Activated naive CD8-positive, alpha-beta T cell treated with anti-CD3 and anti-CD28 coated beads, Interleukin-2, amount 50 U/mL, for 16 hours (primary cell): ENCODE data around the gene TF.

Experiments
- DNase-seq: peaks from one replicate; pipeline ENCODE4 v3.0.0-alpha.2; 2020; ENCODE audit warnings: low read depth, low spot score

The TF gene

GRCh38 chr3:133805384-133805701, 59.1 kb downstream of the TF start:
- no peak for DNase-seq

DNA sequence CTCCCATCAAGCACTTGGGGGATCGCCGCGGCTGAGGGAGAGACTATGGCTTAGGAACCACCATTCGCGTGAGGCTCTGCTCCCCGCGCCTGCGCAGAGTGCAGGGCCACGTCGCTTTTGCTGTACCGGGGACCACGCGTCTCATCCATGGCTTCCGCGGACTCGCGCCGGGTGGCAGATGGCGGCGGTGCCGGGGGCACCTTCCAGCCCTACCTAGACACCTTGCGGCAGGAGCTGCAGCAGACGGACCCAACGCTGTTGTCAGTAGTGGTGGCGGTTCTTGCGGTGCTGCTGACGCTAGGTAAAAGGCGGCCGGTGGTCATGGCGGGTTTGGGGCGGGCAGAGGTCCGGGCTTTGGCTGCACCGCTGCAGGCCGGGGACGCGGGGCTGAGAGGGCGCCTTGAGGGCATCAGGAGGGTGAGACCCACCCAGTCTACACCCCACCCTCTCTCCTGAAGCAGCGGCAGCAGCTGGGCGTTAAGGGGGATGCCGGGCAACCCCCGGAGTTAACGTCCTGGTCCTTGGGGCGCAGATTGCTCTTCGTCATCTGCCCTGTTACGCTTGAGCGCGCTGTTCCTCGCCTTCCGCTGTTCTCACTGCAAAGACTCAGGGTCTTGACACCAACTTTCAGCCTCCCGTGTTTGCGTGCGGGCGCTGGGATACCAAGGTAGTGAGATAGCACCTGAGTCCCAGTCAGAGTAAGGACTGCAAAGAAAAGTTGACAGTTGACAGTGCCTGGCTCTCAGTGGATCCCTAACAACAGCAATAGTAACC, 59.7 kb downstream of the TF start, which contains the start of gene SRPRB:
Gene SRPRB (plus strand): TSS at position 114 of the 774 bp plus-strand sequence. CDS start 34 bp downstream, at position 148.
- DNase-seq, result peak; percentile 92

- no peak for DNase-seq
Measured at GRCh38 chr3:133812872-133813271, 66.7 kb downstream of the TF start.

DNA sequence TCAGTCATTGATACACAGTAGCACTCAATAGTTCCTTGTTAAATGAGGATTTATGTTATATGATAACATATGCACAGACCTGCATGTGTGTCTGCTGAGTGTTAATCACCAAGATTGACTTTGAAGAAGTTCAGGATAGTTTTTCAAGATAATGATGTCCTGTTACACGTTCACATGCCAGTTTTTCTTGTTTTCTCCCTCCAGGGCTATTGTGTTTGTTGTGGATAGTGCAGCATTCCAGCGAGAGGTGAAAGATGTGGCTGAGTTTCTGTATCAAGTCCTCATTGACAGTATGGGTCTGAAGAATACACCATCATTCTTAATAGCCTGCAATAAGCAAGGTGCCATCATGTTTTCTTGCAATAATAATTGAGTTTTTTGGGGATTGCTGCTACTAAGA, 69.2 kb downstream of the TF start:
- no peak for DNase-seq

DNA sequence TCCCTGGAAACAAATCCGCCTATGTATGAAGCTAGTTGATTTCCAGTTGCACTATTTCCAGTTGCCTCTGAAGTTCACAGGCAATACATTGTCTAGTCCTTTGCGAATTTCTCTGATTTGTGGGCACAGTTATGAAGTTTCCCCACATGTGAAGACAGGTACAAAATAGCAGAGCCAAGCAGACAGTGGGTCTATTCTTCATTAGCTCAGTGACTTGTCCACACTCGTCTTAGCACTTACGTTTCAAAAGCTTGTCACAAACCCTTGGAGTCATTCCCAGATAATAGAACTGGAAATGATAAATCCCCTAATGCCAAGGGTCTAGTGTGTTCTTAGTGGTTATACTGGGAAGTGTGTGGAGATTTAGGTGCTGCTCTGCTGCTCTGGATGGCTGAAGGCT, 73.9 kb downstream of the TF start:
- no peak for DNase-seq

DNA sequence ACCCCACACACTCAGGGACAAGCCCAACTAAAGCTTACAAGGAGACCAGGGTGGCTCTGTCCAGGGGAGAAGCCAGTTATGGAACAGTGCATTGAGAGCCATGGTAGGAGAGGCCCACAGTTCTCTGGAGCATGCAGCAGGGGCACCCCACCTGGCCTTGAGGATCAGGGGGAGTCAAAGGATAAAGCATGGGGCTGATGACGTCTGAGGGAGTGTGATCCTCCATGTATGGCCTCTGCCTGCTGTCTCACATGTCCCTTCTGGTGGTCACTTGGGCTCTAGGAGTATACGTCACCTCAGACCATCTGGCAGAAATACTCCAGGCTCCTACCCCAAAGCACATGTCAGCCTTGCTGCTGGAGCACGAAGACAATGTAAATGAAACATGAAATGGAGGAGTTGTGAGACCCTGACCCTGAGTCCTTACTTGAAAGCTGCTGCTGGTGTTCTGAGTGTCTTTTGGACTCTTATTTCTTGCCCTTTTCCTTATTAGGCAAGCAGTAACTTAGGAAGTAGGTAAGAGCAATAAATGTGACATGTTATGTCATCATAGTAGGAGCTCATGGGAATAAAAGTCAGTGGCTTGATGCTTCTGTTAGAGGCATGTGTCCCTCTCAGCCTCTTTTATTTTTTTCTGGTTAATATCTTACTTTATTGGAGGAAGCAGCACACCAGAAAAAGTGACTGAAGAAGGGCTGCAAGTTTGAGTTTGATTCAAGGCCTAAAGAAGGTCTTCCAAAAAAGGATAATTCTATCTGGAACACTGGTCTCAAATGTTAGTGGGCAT, 74.9 kb downstream of the TF start:
- no peak for DNase-seq

DNA sequence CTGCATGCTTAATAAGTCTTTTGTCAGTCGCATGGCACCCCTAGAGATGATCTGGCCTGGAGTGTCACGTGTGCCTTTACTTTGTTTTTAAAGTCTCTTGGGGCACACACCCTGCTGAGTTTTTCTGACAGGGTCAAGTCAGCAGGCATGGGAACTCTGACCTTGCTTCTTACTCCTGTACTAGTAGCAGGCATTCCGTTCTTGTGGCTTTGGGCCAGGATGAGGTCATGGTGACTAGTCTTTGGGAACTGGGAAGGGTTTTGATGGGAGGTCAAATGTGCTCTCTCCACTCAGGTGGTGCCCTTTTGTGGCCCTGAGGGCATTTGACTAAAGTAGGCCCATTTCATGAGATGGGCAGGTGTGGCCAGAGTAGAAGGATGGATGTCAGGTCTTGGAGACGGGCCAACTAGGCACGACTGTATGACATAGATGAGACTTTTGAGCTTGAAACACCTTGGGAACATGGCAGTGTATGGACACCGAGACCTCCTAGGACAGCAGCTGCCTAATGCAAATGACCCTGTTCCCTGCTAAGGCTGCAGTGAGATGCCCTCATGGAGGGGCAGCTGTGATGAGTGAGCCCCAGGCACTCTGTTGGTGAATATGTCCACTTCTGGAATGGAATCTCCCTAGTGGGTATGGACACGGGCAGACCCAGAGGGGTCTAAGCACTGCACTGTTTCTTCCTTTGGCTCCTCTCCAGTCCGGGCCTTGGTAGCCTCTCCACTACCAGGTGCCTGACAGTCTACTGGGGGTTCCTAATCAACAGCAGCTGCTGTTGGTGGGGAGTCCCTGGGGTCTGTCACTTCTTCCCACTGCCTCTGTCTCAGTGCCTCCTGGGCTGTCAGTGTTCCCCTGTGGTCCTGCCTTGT, 75.8 kb downstream of the TF start:
- no peak for DNase-seq

DNA sequence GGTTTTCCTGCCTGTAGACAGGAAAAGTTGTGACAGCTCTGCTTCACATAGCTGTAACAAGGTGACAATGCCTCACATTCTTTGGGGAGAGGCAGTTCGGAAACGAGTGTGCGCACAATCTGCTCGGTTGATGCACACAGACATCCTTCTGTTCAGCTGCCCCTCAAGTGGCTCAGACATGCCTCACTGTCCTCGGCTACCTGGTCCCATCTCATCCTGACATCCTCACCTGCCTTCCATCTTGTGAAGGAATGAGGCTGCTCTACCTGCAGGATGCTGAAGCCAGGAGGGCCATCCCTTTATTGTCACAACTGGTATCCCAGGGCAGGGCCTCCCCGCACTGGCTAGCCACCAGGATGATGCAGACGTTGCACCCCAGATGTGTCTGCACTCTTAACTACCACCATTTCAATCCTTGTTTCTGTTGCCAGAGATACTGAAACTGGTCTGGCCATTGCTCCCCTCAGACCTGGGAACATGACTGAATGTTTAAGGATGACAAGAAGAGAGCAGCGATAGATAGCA, 78.8 kb downstream of the TF start:
- no peak for DNase-seq

GRCh38 chr3:133825969-133826727, 80.0 kb downstream of the TF start:
- DNase-seq, result no peak

DNA sequence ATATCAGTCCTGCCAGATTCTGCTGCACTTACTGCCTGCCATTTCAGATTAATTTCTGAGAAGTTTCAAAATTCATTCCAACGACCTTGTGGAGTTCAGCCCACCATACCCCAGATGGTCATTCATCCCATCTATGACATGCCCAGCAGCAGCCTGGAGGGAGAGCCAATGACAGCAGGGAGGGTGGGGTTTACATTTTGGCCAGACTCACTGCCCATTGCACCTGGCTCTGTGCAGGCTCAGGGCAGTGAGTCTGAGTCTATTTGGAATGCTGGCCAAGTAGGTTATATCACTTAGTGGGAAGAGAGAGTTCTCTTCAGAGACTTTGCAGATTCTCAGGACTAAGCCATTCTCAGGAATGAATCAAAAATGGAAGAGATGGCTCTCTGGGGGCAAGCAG, 80.9 kb downstream of the TF start:
- no peak for DNase-seq

DNA sequence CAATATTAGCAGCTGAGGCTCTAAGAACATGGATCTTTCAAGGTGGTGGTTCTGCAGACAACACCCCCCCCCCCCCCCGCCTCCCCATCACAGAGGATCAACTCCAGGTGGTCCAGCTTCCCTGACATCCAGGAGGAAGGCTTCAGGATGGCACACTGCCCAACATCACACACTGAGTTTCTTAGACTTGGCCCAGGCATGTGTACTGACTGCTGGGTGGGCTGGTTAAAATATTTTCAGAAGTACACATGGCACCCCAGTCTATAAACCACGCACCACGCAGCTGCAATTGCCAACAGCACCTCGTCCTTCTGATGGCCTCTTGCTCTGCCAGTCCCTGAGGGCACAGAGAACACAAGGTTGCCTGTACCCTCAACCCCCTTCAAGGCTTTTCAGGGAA, 81.5 kb downstream of the TF start:
- no peak for DNase-seq

GRCh38 chr3:133828576-133829309, 82.5 kb downstream of the TF start:
- no peak for DNase-seq

- DNase-seq, result no peak
Measured at GRCh38 chr3:133829310-133829707, 83.1 kb downstream of the TF start.

DNA sequence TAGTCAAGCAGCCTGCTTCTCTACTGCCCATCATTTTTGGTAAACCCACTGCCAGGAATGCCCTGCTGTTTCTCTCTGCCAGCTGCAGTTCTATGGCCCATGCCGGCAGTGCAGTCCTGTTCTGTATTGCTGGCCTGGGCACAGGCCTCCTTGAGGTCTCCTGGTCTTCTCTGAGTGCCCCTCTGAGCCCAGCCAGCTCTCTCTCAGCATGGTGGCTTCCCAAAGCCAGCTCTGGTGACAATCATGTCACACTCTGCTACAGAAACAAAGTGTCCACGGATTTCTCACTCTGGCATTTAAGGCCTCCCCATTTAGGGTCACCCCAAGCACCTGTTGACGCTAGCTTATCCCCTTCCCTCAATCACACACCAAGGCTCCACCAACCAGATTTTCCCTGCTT, 83.9 kb downstream of the TF start:
- no peak for DNase-seq

DNA sequence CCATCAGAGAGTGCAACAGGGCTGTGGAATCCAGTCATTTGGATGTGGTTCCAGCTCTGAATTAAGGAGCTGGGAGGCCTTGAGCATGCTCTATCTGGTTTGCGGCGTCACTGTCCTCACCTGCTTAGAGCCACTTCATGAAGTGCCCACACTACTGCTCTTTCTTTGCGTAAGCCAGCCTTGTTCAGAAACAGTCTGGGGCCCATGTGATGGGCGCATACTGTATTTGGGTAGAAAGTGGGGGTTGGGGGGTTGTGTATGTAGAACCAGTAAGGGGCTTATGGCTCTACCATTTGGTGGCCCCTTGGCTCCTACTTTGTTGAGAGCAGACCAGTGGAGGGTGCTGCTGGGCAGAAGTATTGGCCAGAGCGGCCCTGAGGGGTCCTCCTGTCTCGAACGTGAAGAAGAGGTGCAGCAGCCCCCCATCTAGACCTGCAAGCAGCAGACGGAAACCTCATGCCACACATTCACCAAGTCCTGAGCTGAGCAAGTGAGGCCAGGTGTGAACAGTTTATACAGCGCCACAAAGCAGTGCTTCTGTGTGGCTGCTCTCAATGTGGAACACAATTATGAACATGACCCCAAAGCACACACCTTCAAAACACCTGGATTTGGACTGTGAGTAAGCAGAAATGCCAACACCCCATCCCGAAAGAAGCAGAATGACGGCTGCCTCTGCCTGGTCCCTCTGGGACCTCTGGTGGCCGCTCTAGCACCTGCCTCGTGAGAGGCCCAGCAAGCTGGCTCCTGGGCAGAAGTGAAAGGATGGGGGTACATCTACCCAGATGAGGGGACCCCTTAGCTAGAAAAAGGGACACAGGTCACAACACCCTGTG, 86.0 kb downstream of the TF start:
- no peak for DNase-seq

DNA sequence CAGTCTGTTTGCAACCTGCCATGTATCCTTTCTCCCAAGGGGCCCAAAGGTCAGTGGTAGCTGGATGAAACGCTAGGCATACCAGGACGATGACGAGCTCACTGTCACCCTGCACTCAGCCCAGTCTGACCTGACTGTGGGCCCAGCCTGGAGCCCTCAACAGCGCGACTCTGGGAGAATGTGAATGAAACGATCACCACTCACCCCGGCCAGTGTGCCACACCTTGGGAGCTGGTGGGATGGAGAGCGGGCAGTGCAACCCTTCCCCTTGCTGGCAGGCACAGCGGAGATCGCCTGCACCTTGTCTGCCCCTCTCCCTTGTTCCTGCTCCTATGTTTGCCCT, 86.6 kb downstream of the TF start:
- DNase-seq, result no peak

DNA sequence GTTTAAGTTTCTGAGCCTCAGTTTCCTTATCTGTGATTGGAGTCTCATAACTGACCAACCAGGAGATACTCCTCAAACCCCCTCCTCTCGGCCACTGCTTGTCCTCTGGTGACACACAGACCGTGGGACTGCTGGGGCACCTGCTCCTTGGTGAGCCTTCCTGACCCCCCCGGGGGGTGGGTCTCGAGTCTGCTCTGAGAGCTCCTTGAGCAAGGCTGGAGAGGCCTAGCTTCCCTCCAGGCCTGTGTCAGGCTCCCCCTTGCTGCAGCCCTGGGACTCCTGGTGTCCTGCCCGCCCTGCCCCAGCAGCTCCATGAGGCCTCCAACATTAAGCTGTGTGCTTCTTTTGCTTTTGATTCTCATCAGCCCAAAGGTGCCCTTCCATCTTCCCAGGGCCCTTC, 87.1 kb downstream of the TF start:
- DNase-seq, result no peak

DNA sequence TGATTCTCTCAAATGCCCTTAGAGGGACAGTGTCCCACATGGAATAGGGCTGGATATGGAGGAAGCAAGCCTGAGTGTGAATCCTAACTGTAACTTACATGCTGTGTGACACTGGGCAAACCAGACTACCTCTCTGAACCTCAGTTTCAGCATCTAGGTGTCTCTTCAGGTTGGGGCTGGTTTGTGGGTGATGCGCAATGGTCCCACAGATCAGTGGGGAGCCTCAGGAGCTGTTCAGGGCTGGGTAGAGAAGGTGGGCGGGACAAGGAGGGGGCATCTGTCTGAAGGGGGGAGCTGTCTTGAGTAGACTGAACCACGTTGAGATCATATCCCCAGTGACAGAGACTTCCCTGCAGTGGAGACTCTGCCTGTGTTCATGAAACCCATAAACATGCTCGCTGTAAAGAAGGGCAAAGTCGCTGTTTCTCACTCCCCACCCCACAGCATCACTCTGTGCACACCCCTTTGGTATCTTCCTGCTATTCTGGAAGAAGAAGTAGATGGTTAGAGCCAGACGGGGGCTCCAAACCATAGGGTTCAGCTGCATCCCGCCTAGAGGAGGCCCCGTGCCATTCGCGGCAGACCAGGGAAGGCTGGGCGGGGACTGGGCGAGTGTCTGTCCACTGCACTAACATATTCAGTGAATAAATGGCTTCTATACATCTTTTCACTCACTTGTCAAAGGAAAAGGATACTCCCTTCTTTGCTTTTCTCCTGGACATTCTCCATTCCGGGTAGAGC, 87.9 kb downstream of the TF start:
- DNase-seq, result no peak
